Vagina (tissue), 2 donors: Measurements from ENCODE around the gene COL6A1.
A peak's percentile ranks its signal among the peaks of the same experiment; 100 is the strongest.

Experiments
- POLR2AphosphoS5 ChIP-seq, 2 donors: sonication (generic); formaldehyde crosslinking; IDR thresholded peaks; one replicate each; pipeline ENCODE4 v1.9.0; 2017; ENCODE audit warnings: antibody characterized with exemption in 2 of 2, mild to moderate bottlenecking in 2 of 2, low read depth in 1 of 2; ENCODE audit not compliant: insufficient read depth in 1 of 2
- TF ChIP-seq, protein P1 (sequence below), 3 experiments: fragments of 450-650 bp in 2 of 3; fragments of 200-600 bp in 1 of 3; sonication (generic) in 1 of 3; IDR thresholded peaks; one replicate each; pipeline ENCODE4 v1.5.1; 2017 to 2019; ENCODE audit warnings: antibody characterized with exemption in 3 of 3, mild to moderate bottlenecking in 2 of 3, moderate library complexity in 2 of 3

GRCh38 chr21:45972716-45973474, 8.7 kb upstream of the COL6A1 start:
- peak in 1 of 2 donors; percentile 70 for TF ChIP-seq POLR2AphosphoS5 (IDR thresholded peaks at IDR 0.05; ENCODE audit: insufficient read depth in 1 of 2, low read depth in 1 of 2)
- TF ChIP-seq, protein P1, sequence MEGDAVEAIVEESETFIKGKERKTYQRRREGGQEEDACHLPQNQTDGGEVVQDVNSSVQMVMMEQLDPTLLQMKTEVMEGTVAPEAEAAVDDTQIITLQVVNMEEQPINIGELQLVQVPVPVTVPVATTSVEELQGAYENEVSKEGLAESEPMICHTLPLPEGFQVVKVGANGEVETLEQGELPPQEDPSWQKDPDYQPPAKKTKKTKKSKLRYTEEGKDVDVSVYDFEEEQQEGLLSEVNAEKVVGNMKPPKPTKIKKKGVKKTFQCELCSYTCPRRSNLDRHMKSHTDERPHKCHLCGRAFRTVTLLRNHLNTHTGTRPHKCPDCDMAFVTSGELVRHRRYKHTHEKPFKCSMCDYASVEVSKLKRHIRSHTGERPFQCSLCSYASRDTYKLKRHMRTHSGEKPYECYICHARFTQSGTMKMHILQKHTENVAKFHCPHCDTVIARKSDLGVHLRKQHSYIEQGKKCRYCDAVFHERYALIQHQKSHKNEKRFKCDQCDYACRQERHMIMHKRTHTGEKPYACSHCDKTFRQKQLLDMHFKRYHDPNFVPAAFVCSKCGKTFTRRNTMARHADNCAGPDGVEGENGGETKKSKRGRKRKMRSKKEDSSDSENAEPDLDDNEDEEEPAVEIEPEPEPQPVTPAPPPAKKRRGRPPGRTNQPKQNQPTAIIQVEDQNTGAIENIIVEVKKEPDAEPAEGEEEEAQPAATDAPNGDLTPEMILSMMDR (IDR thresholded peaks at IDR 0.05), result no peak
